CD14-positive monocyte (primary cell): ENCODE measurements around the gene MMEL1. TPM values are rescaled to one million over a fixed set of nuclear protein-coding genes. Genes with fewer than 3 reads are reported as not detected.
A peak's percentile ranks its signal among the peaks of the same experiment; 100 is the strongest.

ENCODE experiments used
- DNase-seq, 3 donors: peaks; one replicate each; pipeline ENCODE4 v3.0.0-alpha.2; 2011 to 2022
- H2AFZ ChIP-seq: 2 replicates; pipeline ENCODE4 v1.6.0; 2012; ENCODE audit warnings: mild to moderate bottlenecking, low read depth, low read length, inconsistent platforms; ENCODE audit not compliant: insufficient read depth, poor library complexity, severe bottlenecking
- H3K27ac ChIP-seq, 2 donors: 1 replicate in 1 of 2; 2 replicates in 1 of 2; pipeline ENCODE4 v1.5.1; 2012 to 2013; ENCODE audit warnings: low read length in 2 of 2, control low read depth in 1 of 2, inconsistent platforms in 1 of 2, low read depth in 1 of 2, mild to moderate bottlenecking in 1 of 2
- H3K27me3 ChIP-seq, 2 donors: one replicate each; pipeline versions ENCODE4 v1.6.0 to v1.6.1; 2011 to 2013; ENCODE audit warnings: low read length in 2 of 2; ENCODE audit not compliant: control insufficient read depth in 2 of 2, insufficient read depth in 2 of 2
- H3K36me3 ChIP-seq, 2 donors: replicated peaks in 1 of 2; 1 replicate in 1 of 2; 2 replicates in 1 of 2; pipeline versions ENCODE4 v1.5.1 to v1.6.1; 2012 to 2013; ENCODE audit warnings: low read length in 2 of 2, control low read depth in 1 of 2, inconsistent platforms in 1 of 2, mild to moderate bottlenecking in 1 of 2; ENCODE audit not compliant: insufficient read depth in 2 of 2, control insufficient read depth in 1 of 2
- H3K4me1 ChIP-seq, 2 donors: 1 replicate in 1 of 2; 2 replicates in 1 of 2; pipeline versions ENCODE4 v1.5.1 to v1.6.1; 2012 to 2013; ENCODE audit warnings: low read length in 2 of 2, control low read depth in 1 of 2, inconsistent platforms in 1 of 2, mild to moderate bottlenecking in 1 of 2, moderate library complexity in 1 of 2; ENCODE audit not compliant: insufficient read depth in 2 of 2, control insufficient read depth in 1 of 2
- H3K4me2 ChIP-seq: replicated peaks from 2 replicates; pipeline ENCODE3; 2012; ENCODE audit warnings: low read length, moderate library complexity, mild to moderate bottlenecking; ENCODE audit not compliant: poor library complexity, severe bottlenecking; ENCODE audit errors: extremely low read depth
- H3K4me3 ChIP-seq, 3 experiments: fragments of 200-600 bp in 1 of 3; sonication (generic) in 1 of 3; replicated peaks in 1 of 3; 1 replicate in 2 of 3; 2 replicates in 1 of 3; pipeline ENCODE4 v1.5.1; 2011 to 2013; ENCODE audit warnings: low read length in 3 of 3, mild to moderate bottlenecking in 3 of 3, control low read depth in 2 of 3, low read depth in 2 of 3, inconsistent platforms in 1 of 3, moderate library complexity in 1 of 3
- H3K79me2 ChIP-seq: 2 replicates; pipeline ENCODE4 v1.6.0; 2012; ENCODE audit warnings: mild to moderate bottlenecking, control low read depth, inconsistent platforms, low read length, moderate library complexity; ENCODE audit not compliant: insufficient read depth
- H3K9ac ChIP-seq: 2 replicates; pipeline ENCODE4 v1.6.0; 2017; ENCODE audit warnings: low read length, mild to moderate bottlenecking; ENCODE audit not compliant: insufficient read depth, poor library complexity, severe bottlenecking
- H3K9me3 ChIP-seq, 2 donors: replicated peaks in 1 of 2; 1 replicate in 1 of 2; 2 replicates in 1 of 2; pipeline versions ENCODE4 v1.5.1 to v1.6.1; 2012 to 2013; ENCODE audit warnings: low read length in 2 of 2, control low read depth in 1 of 2; ENCODE audit not compliant: control insufficient read depth in 1 of 2, insufficient read depth in 1 of 2
- H4K20me1 ChIP-seq: 2 replicates; pipeline ENCODE4 v1.6.0; 2012; ENCODE audit warnings: mild to moderate bottlenecking, low read length, control low read depth, moderate library complexity; ENCODE audit not compliant: insufficient read depth
- H3K27ac Mint-ChIP-seq, 7 donors: one replicate each; pipeline ENCODE4 v1.8.0; 2020; ENCODE audit warnings: mild to moderate bottlenecking in 7 of 7, mixed read lengths in 7 of 7, moderate library complexity in 6 of 7, inconsistent platforms in 2 of 7
- H3K27me3 Mint-ChIP-seq, 3 donors: one replicate each; pipeline ENCODE4 v1.8.0; 2021 to 2022; ENCODE audit warnings: low read depth in 3 of 3, mild to moderate bottlenecking in 3 of 3, mixed read lengths in 3 of 3, moderate library complexity in 3 of 3, inconsistent platforms in 1 of 3
- H3K36me3 Mint-ChIP-seq, 2 donors: one replicate each; pipeline ENCODE4 v1.8.0; 2020; ENCODE audit warnings: mixed read lengths in 2 of 2, inconsistent platforms in 1 of 2, mild to moderate bottlenecking in 1 of 2
- H3K4me1 Mint-ChIP-seq: one replicate; pipeline ENCODE4 v1.8.0; 2020; ENCODE audit warnings: mild to moderate bottlenecking, mixed read lengths
- H3K4me3 Mint-ChIP-seq, 2 donors: one replicate each; pipeline ENCODE4 v1.8.0; 2020; ENCODE audit warnings: mild to moderate bottlenecking in 2 of 2, mixed read lengths in 2 of 2, moderate library complexity in 1 of 2
- H3K9me3 Mint-ChIP-seq, 7 donors: one replicate each; pipeline ENCODE4 v1.8.0; 2020 to 2022; ENCODE audit warnings: mixed read lengths in 7 of 7, mild to moderate bottlenecking in 6 of 7, moderate library complexity in 6 of 7, inconsistent platforms in 2 of 7
- WGBS: methylation state at CpG from one replicate; pipeline ENCODE4 v1.1.5; 2013; ENCODE audit warnings: missing lambda C conversion rate; ENCODE audit not compliant: insufficient coverage; 5-methylcytosine and 5-hydroxymethylcytosine counted together
- intact Hi-C, 2 donors: fragments of 100-400 bp; cut with micrococcal nuclease; formaldehyde crosslinking; loops; one replicate each; pipeline versions ENCODE4 v1.15.0 to v1.15.1; 2023
- polyA plus RNA-seq, 3 donors: library from polyadenylated mRNA; depleted of rRNA in 1 of 3; unstranded in 2 of 3; stranded (reverse) in 1 of 3; fragments of 300-500 nt in 2 of 3; fragments of >200 nt in 1 of 3; fragmentation: Illumina TruSeq in 2 of 3; gene quantifications; 1 replicate in 2 of 3; 2 replicates in 1 of 3; pipeline ENCODE4 v1.2.3, GENCODE V29; 2012 to 2021
- TF ChIP-seq, protein P1 (sequence below): fragments of 200-600 bp; IDR thresholded peaks from one replicate; pipeline ENCODE4 v1.8.0; 2022; ENCODE audit warnings: antibody characterized with exemption, mild to moderate bottlenecking

The MMEL1 gene
- polyA plus RNA-seq, 3 donors = 1.1 to 4.4 (median 1.9) TPM

DNA sequence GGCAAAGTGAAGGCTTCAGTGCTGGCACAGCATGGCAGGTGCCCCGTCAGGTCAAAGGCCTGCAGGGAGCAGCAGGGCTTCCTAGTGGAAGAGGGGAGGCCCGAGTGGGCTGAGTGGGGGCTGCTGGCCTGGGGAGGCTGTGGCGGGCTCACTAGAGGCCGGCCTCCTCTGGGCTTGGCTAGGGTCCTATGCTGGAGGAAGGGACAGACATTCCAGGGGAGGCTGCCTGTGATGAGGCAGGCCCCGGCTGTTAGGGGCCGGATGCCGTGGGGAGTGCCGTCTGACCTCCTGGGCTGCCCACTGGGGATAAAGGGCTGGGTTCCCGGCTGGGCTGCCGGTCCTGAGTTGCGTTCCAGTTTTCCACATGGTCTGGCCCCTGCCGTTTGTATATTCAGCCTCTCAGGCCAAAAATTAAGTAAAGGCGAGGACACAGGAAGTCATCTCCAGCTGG, 25.1 kb downstream of the MMEL1 start:
- DNase-seq = no peak
- intact Hi-C loops = no loop called here
- no peaks in the 10 kb centered on the region for H3K27me3 ChIP-seq
- H3K4me1 ChIP-seq = no peaks in the 10 kb centered on the region
- no peak overlapping the region for H2AFZ ChIP-seq
- no peaks in the 10 kb centered on the region for H3K9me3 ChIP-seq
- Mint-ChIP-seq H3K4me3 (no peak overlapping the region), H3K9me3 (peaks cover 0 to 4% (median 2%) of the 10 kb centered on the region in 7 donors), H3K27me3 (peaks cover 2 to 16% (median 14%) of the 10 kb centered on the region in 3 donors), H3K36me3 (no peaks in the 10 kb centered on the region), H3K4me1 (no peaks in the 10 kb centered on the region), H3K27ac (no peak overlapping the region)
- TF ChIP-seq, protein P1, sequence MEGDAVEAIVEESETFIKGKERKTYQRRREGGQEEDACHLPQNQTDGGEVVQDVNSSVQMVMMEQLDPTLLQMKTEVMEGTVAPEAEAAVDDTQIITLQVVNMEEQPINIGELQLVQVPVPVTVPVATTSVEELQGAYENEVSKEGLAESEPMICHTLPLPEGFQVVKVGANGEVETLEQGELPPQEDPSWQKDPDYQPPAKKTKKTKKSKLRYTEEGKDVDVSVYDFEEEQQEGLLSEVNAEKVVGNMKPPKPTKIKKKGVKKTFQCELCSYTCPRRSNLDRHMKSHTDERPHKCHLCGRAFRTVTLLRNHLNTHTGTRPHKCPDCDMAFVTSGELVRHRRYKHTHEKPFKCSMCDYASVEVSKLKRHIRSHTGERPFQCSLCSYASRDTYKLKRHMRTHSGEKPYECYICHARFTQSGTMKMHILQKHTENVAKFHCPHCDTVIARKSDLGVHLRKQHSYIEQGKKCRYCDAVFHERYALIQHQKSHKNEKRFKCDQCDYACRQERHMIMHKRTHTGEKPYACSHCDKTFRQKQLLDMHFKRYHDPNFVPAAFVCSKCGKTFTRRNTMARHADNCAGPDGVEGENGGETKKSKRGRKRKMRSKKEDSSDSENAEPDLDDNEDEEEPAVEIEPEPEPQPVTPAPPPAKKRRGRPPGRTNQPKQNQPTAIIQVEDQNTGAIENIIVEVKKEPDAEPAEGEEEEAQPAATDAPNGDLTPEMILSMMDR = no peak
- WGBS = 87% methylated on average over 11 of the region's 13 CpGs
- no peaks in the 10 kb centered on the region for H4K20me1 ChIP-seq
- no peaks in the 10 kb centered on the region for H3K36me3 ChIP-seq
- H3K27ac ChIP-seq = no peak overlapping the region
- H3K4me3 ChIP-seq = no peak overlapping the region
- no peak overlapping the region for H3K9ac ChIP-seq
- no peak overlapping the region for H3K4me2 ChIP-seq
- no peaks in the 10 kb centered on the region for H3K79me2 ChIP-seq

DNA sequence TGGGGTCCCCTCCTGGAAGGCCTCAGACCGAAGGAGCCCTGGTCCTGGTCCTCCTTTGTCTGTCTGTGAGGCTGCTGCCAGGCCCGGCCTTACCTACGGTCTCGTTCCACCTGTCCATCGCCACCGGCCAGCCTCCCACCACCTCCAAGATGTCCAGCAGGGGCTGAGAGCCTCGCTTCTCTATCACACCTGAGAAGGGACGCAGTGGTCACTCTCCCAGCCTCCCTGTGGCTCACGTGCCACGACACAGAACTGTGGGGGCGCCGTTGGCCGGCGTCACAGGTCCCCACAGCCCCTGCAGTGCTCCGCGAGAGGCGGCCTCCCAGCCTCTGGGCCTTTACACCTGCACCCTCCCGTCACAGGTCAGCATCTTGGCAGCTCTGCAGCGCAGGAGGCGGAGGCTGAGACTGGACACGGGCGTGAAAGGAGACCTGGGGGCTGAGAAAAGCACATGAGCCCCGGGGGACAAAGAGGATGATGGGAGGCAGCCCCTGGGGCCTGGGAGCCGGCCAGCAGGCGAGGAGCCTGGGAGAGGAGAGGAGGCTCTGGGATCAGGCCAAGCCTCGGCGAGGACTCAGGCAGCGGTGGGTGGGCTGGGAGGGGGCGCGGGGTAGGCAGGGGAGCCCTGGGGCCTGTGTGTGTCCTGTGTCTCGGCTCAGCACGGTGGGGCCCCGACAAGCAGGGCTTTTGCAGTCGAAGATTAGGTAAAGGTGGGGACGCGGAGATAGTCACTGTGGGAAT, 25.8 kb downstream of the MMEL1 start:
- 93% methylated on average over 34 of the region's 36 CpGs for WGBS
- Histone ChIP-seq H3K4me3 (no peak overlapping the region), H3K27me3 (no peaks in the 10 kb centered on the region), H3K27ac (no peak overlapping the region), H3K9ac (no peak overlapping the region), H3K36me3 (no peaks in the 10 kb centered on the region), H2AFZ (no peak overlapping the region), H3K9me3 (no peaks in the 10 kb centered on the region), H3K4me2 (no peak overlapping the region), H3K4me1 (no peaks in the 10 kb centered on the region), H3K79me2 (no peaks in the 10 kb centered on the region), H4K20me1 (no peaks in the 10 kb centered on the region)
- Mint-ChIP-seq H3K36me3 (no peaks in the 10 kb centered on the region), H3K4me1 (no peaks in the 10 kb centered on the region), H3K27ac (peak overlapping the region in 1 of 7 donors; percentile 61), H3K4me3 (no peak overlapping the region), H3K27me3 (peaks cover 2 to 18% (median 13%) of the 10 kb centered on the region in 3 donors), H3K9me3 (peaks cover 0 to 3% (median 0%) of the 10 kb centered on the region in 7 donors)
- TF ChIP-seq, protein P1 = no peak
- intact Hi-C loops = no loop called here
- DNase-seq = no peak
